ENCODE measurements around the gene PRKAR1B.

The PRKAR1B gene

DNA sequence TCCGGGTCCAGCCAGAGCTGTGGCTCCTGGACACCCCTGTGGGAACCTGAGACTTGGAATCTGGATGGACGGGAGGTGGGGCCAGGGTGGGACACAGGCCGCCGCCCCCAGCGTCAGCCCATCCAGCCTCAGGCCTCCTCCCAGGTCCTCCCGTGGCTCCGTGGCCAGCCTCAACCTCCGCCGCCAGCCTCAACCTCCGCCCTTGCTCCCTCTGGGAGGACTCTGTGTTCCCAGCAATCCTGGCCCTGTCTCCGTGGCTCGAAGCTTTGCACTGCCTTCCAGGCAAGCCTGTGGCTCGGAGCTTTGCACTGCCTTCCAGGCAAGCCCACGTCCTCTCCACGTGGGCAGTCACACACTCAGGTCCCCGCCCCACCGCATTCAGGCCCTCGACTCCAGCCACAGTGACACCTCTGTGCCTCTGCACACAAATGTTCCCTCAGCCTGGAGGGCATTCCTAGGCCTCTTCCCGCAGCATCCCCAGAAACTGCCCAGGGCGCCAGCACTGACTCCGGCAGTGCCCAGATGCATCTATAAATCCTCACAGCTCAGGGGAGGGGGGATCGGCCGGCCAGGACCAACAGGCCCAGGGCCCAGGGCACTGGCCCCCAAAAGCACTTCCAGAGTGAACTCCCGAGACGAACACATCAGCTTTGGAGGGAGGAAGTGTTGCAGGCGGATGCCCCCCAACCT is 162.8 kb downstream of the PRKAR1B start:
- peak overlapping the region; percentile 12 for H3K18ac ChIP-seq (ENCODE audit: low read length)
- no peak overlapping the region for H3K9ac ChIP-seq (ENCODE audit: low read depth, low read length, poor library complexity)
- no peak overlapping the region for H4K91ac ChIP-seq (ENCODE audit: low read depth, low read length, poor library complexity)
- peaks cover 0 to 2% of the 10 kb centered on the region in 2 donors for H3K4me1 ChIP-seq (ENCODE audit: control insufficient read depth in 2 of 2, insufficient read depth in 1 of 2, low read depth in 1 of 2, low read length in 2 of 2)
- no peak overlapping the region for H3K27ac ChIP-seq (replicated peaks; ENCODE audit: low read length)
- no peak overlapping the region for H3K4ac ChIP-seq (ENCODE audit: low read length)
- peak overlapping the region; percentile 8 for H2BK12ac ChIP-seq (ENCODE audit: low read length)
- peak overlapping the region; percentile 58 for H3K23ac ChIP-seq (ENCODE audit: low read depth, low read length, poor library complexity)
- no peak overlapping the region for H4K8ac ChIP-seq (ENCODE audit: low read depth, low read length)
- no peak for DNase-seq (ENCODE audit: low spot score)
- H3K9me3 ChIP-seq (replicated peaks in 1 of 2; ENCODE audit: control insufficient read depth in 2 of 2, insufficient read depth in 1 of 2, low read depth in 1 of 2, low read length in 2 of 2): no peaks in the 10 kb centered on the region
- no peak overlapping the region for H3K14ac ChIP-seq (ENCODE audit: low read length)
- no peak overlapping the region for H3K4me3 ChIP-seq (ENCODE audit: low read length in 2 of 2)
- no CpG with 5 or more reads among the region's 26 CpGs for WGBS, 2 donors (ENCODE audit: extremely low coverage in 2 of 2, insufficient read length in 2 of 2, insufficient replicate concordance in 1 of 2)
- H2BK15ac ChIP-seq (ENCODE audit: low read length): no peak overlapping the region
- no peak overlapping the region for H2AK5ac ChIP-seq (ENCODE audit: low read depth, low read length)
- no peaks in the 10 kb centered on the region for H3K36me3 ChIP-seq (replicated peaks in 1 of 2; ENCODE audit: control insufficient read depth in 2 of 2, insufficient read depth in 2 of 2, low read length in 2 of 2)
- H2AFZ ChIP-seq (ENCODE audit: low read length): no peak overlapping the region
- H3K4me2 ChIP-seq (ENCODE audit: insufficient read depth, low read length, poor library complexity, severe bottlenecking): no peak overlapping the region
- H2BK5ac ChIP-seq (ENCODE audit: low read length): no peak overlapping the region
- no peak overlapping the region for H2BK120ac ChIP-seq (ENCODE audit: low read depth, low read length)
- no peaks in the 10 kb centered on the region for H3K79me1 ChIP-seq (ENCODE audit: low read depth, low read length)
- H3K27me3 ChIP-seq (ENCODE audit: control insufficient read depth in 3 of 3, insufficient read depth in 3 of 3, low read depth in 1 of 3, low read length in 3 of 3): no peaks in the 10 kb centered on the region

DNA sequence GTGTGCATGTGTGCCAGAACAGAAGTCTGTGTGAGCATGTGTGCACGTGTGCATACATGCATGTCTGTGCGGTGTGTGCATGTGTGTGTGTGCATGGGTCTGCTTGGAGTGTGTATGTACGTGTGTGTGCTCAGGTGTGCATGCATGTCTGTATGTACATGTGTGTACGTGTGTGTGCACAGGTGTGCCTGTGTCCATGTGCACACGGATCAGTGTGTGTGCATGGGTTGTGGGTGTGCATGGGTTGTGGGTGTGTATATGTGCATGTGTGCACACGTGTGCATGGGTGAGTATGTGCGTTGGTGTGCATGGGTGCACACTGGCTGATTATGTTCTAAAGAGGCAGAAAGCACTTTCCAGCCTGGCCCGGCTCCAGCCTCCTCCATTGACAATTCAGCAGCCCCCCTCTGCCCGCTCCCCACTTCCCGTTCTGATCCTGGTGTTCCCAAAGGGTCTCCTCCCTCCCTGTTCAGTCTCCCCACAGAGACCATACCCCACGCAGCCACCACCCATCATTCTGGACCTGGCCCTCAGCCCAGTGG is 163.4 kb downstream of the PRKAR1B start:
- Histone ChIP-seq H2BK120ac (ENCODE audit: low read depth, low read length) (no peak overlapping the region), H3K23ac (ENCODE audit: low read depth, low read length, poor library complexity) (no peak overlapping the region), H3K9me3 (replicated peaks in 1 of 2; ENCODE audit: control insufficient read depth in 2 of 2, insufficient read depth in 1 of 2, low read depth in 1 of 2, low read length in 2 of 2) (no peaks in the 10 kb centered on the region), H3K79me1 (ENCODE audit: low read depth, low read length) (no peaks in the 10 kb centered on the region), H4K91ac (ENCODE audit: low read depth, low read length, poor library complexity) (no peak overlapping the region), H2AK5ac (ENCODE audit: low read depth, low read length) (no peak overlapping the region), H3K36me3 (replicated peaks in 1 of 2; ENCODE audit: control insufficient read depth in 2 of 2, insufficient read depth in 2 of 2, low read length in 2 of 2) (no peaks in the 10 kb centered on the region), H3K14ac (ENCODE audit: low read length) (no peak overlapping the region), H2BK12ac (ENCODE audit: low read length) (no peak overlapping the region), H3K18ac (ENCODE audit: low read length) (no peak overlapping the region), H3K27me3 (ENCODE audit: control insufficient read depth in 3 of 3, insufficient read depth in 3 of 3, low read depth in 1 of 3, low read length in 3 of 3) (no peaks in the 10 kb centered on the region), H3K4ac (ENCODE audit: low read length) (no peak overlapping the region), H3K4me2 (ENCODE audit: insufficient read depth, low read length, poor library complexity, severe bottlenecking) (no peak overlapping the region), H3K27ac (replicated peaks; ENCODE audit: low read length) (no peak overlapping the region), H2BK15ac (ENCODE audit: low read length) (no peak overlapping the region), H3K4me1 (ENCODE audit: control insufficient read depth in 2 of 2, insufficient read depth in 1 of 2, low read depth in 1 of 2, low read length in 2 of 2) (peaks cover 0 to 2% of the 10 kb centered on the region in 2 donors), H3K9ac (ENCODE audit: low read depth, low read length, poor library complexity) (no peak overlapping the region), H2AFZ (ENCODE audit: low read length) (no peak overlapping the region), H2BK5ac (ENCODE audit: low read length) (no peak overlapping the region), H4K8ac (ENCODE audit: low read depth, low read length) (no peak overlapping the region), H3K4me3 (ENCODE audit: low read length in 2 of 2) (peak overlapping the region in 1 of 2 donors; percentile 46)
- no CpG with 5 or more reads among the region's 11 CpGs for WGBS, 2 donors (ENCODE audit: extremely low coverage in 2 of 2, insufficient read length in 2 of 2, insufficient replicate concordance in 1 of 2)
- no peak for DNase-seq (ENCODE audit: low spot score)

DNA sequence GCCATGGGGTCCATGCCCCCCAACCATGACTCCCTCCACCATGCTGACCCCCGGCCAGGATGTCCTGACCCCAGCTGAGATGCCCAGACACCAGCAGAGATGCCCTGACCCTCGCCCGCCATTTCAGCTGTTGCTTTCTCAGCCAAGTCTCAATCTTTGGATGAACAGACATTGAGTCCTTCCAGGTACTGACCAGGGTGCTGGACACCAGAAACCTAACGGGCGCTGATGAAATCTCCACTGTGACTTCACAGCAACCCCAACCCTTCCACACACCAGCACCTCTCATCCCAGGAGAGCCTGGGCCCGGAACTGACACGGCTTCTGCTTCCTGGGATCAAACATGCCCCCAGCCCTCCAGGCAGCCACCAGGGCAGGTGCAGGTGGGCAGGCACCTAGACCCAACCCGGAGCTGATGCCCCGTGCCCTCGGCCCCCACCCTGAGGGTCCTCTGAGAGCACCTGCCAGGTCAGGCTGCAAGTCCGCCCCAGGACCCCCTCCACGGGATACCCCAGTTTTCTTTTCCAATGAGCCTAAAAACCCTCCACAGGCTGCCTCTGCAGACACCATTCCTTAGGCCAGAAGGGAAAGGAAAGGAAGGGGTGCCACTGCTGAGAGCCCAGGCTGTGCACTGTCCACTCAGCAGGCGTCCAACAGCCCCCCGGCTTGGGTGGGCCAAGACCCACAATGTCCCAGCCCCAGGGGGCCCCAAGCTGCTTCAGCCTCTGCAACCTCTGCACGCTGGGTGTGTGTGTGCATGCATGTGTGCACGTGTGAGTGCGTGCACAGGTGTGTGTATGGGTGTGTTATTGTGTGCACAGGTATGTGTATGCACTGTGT is 164.1 kb downstream of the PRKAR1B start:
- no peak overlapping the region for H2BK120ac ChIP-seq (ENCODE audit: low read depth, low read length)
- no peaks in the 10 kb centered on the region for H3K9me3 ChIP-seq (replicated peaks in 1 of 2; ENCODE audit: control insufficient read depth in 2 of 2, insufficient read depth in 1 of 2, low read depth in 1 of 2, low read length in 2 of 2)
- no peak overlapping the region for H2AK5ac ChIP-seq (ENCODE audit: low read depth, low read length)
- no peak overlapping the region for H2AFZ ChIP-seq (ENCODE audit: low read length)
- H3K4me1 ChIP-seq (ENCODE audit: control insufficient read depth in 2 of 2, insufficient read depth in 1 of 2, low read depth in 1 of 2, low read length in 2 of 2): no peaks in the 10 kb centered on the region
- no peaks in the 10 kb centered on the region for H3K27me3 ChIP-seq (ENCODE audit: control insufficient read depth in 3 of 3, insufficient read depth in 3 of 3, low read depth in 1 of 3, low read length in 3 of 3)
- H2BK12ac ChIP-seq (ENCODE audit: low read length): no peak overlapping the region
- no peak overlapping the region for H3K18ac ChIP-seq (ENCODE audit: low read length)
- H3K79me1 ChIP-seq (ENCODE audit: low read depth, low read length): no peaks in the 10 kb centered on the region
- H3K27ac ChIP-seq (replicated peaks; ENCODE audit: low read length): no peak overlapping the region
- peak overlapping the region in 1 of 2 donors; percentile 46 for H3K4me3 ChIP-seq (ENCODE audit: low read length in 2 of 2)
- H3K14ac ChIP-seq (ENCODE audit: low read length): no peak overlapping the region
- peak overlapping the region; percentile 75 for H3K9ac ChIP-seq (ENCODE audit: low read depth, low read length, poor library complexity)
- no peak for DNase-seq (ENCODE audit: low spot score)
- no peak overlapping the region for H2BK5ac ChIP-seq (ENCODE audit: low read length)
- no peak overlapping the region for H4K8ac ChIP-seq (ENCODE audit: low read depth, low read length)
- H3K23ac ChIP-seq (ENCODE audit: low read depth, low read length, poor library complexity): no peak overlapping the region
- no peak overlapping the region for H3K4ac ChIP-seq (ENCODE audit: low read length)
- no peak overlapping the region for H2BK15ac ChIP-seq (ENCODE audit: low read length)
- no peaks in the 10 kb centered on the region for H3K36me3 ChIP-seq (replicated peaks in 1 of 2; ENCODE audit: control insufficient read depth in 2 of 2, insufficient read depth in 2 of 2, low read length in 2 of 2)
- no peak overlapping the region for H4K91ac ChIP-seq (ENCODE audit: low read depth, low read length, poor library complexity)
- no CpG with 5 or more reads among the region's 17 CpGs for WGBS, 2 donors (ENCODE audit: extremely low coverage in 2 of 2, insufficient read length in 2 of 2, insufficient replicate concordance in 1 of 2)
- no peak overlapping the region for H3K4me2 ChIP-seq (ENCODE audit: insufficient read depth, low read length, poor library complexity, severe bottlenecking)

DNA sequence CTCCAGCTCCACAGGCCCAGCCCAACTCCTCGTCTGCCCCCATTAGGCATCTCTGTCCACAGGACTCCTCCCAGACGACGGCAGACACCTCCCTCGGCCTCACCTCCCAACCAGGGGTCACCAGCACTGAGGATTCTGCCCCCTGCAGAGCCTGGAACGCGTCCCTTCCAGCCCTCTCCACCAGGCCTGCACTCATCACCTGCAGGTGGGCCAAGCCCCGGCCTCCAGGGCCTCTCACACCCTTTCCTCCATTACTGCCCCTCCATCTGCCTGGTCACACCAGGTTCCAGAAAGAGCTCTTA is 164.8 kb downstream of the PRKAR1B start:
- no CpG with 5 or more reads among the region's 7 CpGs for WGBS, 2 donors (ENCODE audit: extremely low coverage in 2 of 2, insufficient read length in 2 of 2, insufficient replicate concordance in 1 of 2)

More for the DNA sequence above, 164.8 kb downstream of the PRKAR1B start:
- Histone ChIP-seq H3K4ac (ENCODE audit: low read length) (no peak overlapping the region), H2AK5ac (ENCODE audit: low read depth, low read length) (peak overlapping the region; percentile 51), H3K27ac (replicated peaks; ENCODE audit: low read length) (no peak overlapping the region), H3K23ac (ENCODE audit: low read depth, low read length, poor library complexity) (peak overlapping the region; percentile 83), H3K18ac (ENCODE audit: low read length) (peak overlapping the region; percentile 63), H2BK5ac (ENCODE audit: low read length) (no peak overlapping the region), H2BK12ac (ENCODE audit: low read length) (no peak overlapping the region), H2BK15ac (ENCODE audit: low read length) (no peak overlapping the region), H3K4me1 (ENCODE audit: control insufficient read depth in 2 of 2, insufficient read depth in 1 of 2, low read depth in 1 of 2, low read length in 2 of 2) (no peaks in the 10 kb centered on the region), H3K9ac (ENCODE audit: low read depth, low read length, poor library complexity) (peak overlapping the region; percentile 75), H3K27me3 (ENCODE audit: control insufficient read depth in 3 of 3, insufficient read depth in 3 of 3, low read depth in 1 of 3, low read length in 3 of 3) (no peaks in the 10 kb centered on the region), H4K91ac (ENCODE audit: low read depth, low read length, poor library complexity) (no peak overlapping the region), H2BK120ac (ENCODE audit: low read depth, low read length) (no peak overlapping the region), H3K14ac (ENCODE audit: low read length) (no peak overlapping the region), H3K4me3 (ENCODE audit: low read length in 2 of 2) (no peak overlapping the region), H3K9me3 (replicated peaks in 1 of 2; ENCODE audit: control insufficient read depth in 2 of 2, insufficient read depth in 1 of 2, low read depth in 1 of 2, low read length in 2 of 2) (peaks cover 1 to 2% of the 10 kb centered on the region in 2 donors), H4K8ac (ENCODE audit: low read depth, low read length) (no peak overlapping the region), H3K36me3 (replicated peaks in 1 of 2; ENCODE audit: control insufficient read depth in 2 of 2, insufficient read depth in 2 of 2, low read length in 2 of 2) (no peaks in the 10 kb centered on the region), H3K4me2 (ENCODE audit: insufficient read depth, low read length, poor library complexity, severe bottlenecking) (no peak overlapping the region), H2AFZ (ENCODE audit: low read length) (no peak overlapping the region), H3K79me1 (ENCODE audit: low read depth, low read length) (no peaks in the 10 kb centered on the region)
- DNase-seq (ENCODE audit: low spot score): no peak

Measured in neuronal stem cell (in vitro differentiated cells).